Small intestine (tissue), 7 donors: ENCODE measurements around the gene ALDH18A1. TPM values are rescaled to one million over a fixed set of nuclear protein-coding genes. Genes with fewer than 3 reads are reported as not detected.

ENCODE experiments used
- DNase-seq, 2 donors: peaks; one replicate each; pipeline versions ENCODE4 v3.0.0 to v3.0.0-alpha.2; 2013
- FAIRE-seq: peaks from 2 replicates; lab custom pipeline; 2012; peaks lifted over from hg19 to GRCh38; lab: Jason Lieb, UNC
- H3K27ac ChIP-seq, 3 donors: one replicate each; pipeline ENCODE4 v1.5.1; 2013; ENCODE audit warnings: low read length in 2 of 3, mild to moderate bottlenecking in 2 of 3, control low read depth in 1 of 3, inconsistent platforms in 1 of 3, low read depth in 1 of 3, moderate library complexity in 1 of 3
- H3K27me3 ChIP-seq, 3 donors: one replicate each; pipeline ENCODE4 v1.6.1; 2013; ENCODE audit warnings: low read length in 3 of 3, inconsistent platforms in 1 of 3; ENCODE audit not compliant: control insufficient read depth in 3 of 3, insufficient read depth in 3 of 3
- H3K36me3 ChIP-seq, 3 donors: one replicate each; pipeline ENCODE4 v1.6.1; 2013; ENCODE audit warnings: low read length in 3 of 3, inconsistent platforms in 1 of 3, low read depth in 1 of 3, mild to moderate bottlenecking in 1 of 3, moderate library complexity in 1 of 3; ENCODE audit not compliant: control insufficient read depth in 3 of 3, insufficient read depth in 2 of 3
- H3K4me1 ChIP-seq, 3 donors: one replicate each; pipeline ENCODE4 v1.6.1; 2013; ENCODE audit warnings: low read length in 2 of 3, inconsistent platforms in 1 of 3, low read depth in 1 of 3, mild to moderate bottlenecking in 1 of 3, moderate library complexity in 1 of 3; ENCODE audit not compliant: control insufficient read depth in 3 of 3, insufficient read depth in 2 of 3
- H3K4me3 ChIP-seq, 3 donors: one replicate each; pipeline ENCODE4 v1.5.1; 2013; ENCODE audit warnings: low read length in 3 of 3, control low read depth in 1 of 3, inconsistent platforms in 1 of 3, low read depth in 1 of 3, mild to moderate bottlenecking in 1 of 3, moderate library complexity in 1 of 3
- H3K9me3 ChIP-seq, 2 donors: one replicate each; pipeline ENCODE4 v1.6.1; 2013; ENCODE audit warnings: low read depth in 1 of 2, low read length in 1 of 2; ENCODE audit not compliant: control insufficient read depth in 2 of 2, insufficient read depth in 1 of 2
- WGBS, 3 donors: extraction: QIAGEN DNeasy Blood & Tissue Kit; methylation state at CpG; one replicate each; pipeline ENCODE4 v1.1.7; 2013; 5-methylcytosine and 5-hydroxymethylcytosine counted together
- polyA plus RNA-seq, 4 donors: library from polyadenylated mRNA; stranded (reverse) in 3 of 4; unstranded in 1 of 4; fragments of 200-250 nt in 3 of 4; fragments of 120-200 nt in 1 of 4; gene quantifications; one replicate each; pipeline versions ENCODE4 v1.2.1 to v1.2.3, GENCODE V29; 2013
- donor health status: healthy with polysubstance abuse.
- donor health status: control.
- donor health status: control.
- donor health status: Bipolar disorder and iron deficiency.
- donor health status: healthy.

The ALDH18A1 gene
- polyA plus RNA-seq, 4 donors = 46.5 to 230 (median 70.6) TPM

GRCh38 chr10:95573964-95574604 lies 82.4 kb downstream of the ALDH18A1 start:
- WGBS, 3 donors = 79 to 89% (median 84%) methylated on average over 6 of the region's 6 CpGs
- no peak for FAIRE-seq
- DNase-seq = no peak

GRCh38 chr10:95573527-95573926 lies 83.0 kb downstream of the ALDH18A1 start:
- H3K27me3 ChIP-seq = no peaks in the 10 kb centered on the region
- H3K27ac ChIP-seq = no peak overlapping the region
- no peaks in the 10 kb centered on the region for H3K4me1 ChIP-seq
- H3K9me3 ChIP-seq = no peaks in the 10 kb centered on the region
- 79 to 89% (median 84%) methylated on average over 3 of the region's 3 CpGs for WGBS, 3 donors
- DNase-seq (no peak), FAIRE-seq (no peak)
- H3K36me3 ChIP-seq = no peaks in the 10 kb centered on the region
- no peak overlapping the region for H3K4me3 ChIP-seq

More at GRCh38 chr10:95573964-95574604, 82.4 kb downstream of the ALDH18A1 start:
- Histone ChIP-seq H3K27ac (no peak overlapping the region), H3K36me3 (no peaks in the 10 kb centered on the region), H3K4me3 (no peak overlapping the region), H3K27me3 (no peaks in the 10 kb centered on the region), H3K9me3 (no peaks in the 10 kb centered on the region), H3K4me1 (no peaks in the 10 kb centered on the region)

DNA sequence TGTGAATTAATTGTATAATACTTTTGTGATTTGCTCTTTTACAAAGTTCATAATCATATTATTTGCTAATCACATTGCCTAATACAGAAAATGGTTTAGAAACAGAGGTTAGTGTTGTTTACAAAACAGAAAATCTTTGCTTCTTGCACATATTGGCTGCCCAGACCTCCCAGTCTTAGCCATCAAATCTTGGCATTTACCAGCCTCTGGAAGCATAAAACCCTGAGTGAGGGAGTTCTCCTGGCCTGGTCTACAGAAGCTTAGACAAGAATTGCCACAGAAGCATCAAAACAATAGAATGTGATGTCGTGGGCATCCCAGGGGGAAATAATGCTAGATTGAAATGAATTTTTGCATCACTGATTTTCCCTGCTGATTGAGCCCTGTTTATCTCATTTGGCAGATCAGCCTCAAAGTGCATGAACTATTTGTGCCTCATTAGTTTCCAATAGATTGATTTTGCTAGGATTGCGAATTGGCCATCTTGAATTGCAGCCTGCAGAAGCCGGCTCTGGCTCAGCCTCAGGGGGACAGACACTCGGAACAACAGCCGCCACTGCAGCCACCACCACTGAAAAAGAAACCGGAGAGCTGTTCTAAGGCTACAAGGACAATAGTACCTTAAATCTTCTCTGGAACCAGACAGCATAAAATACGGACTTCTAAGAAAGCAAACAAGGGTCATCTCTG lies 84.2 kb downstream of the ALDH18A1 start:
- no peaks in the 10 kb centered on the region for H3K9me3 ChIP-seq
- FAIRE-seq (no peak), DNase-seq (no peak)
- no peak overlapping the region for H3K27ac ChIP-seq
- no peaks in the 10 kb centered on the region for H3K36me3 ChIP-seq
- 59 to 90% (median 84%) methylated on average over 7 of the region's 7 CpGs for WGBS, 3 donors
- no peaks in the 10 kb centered on the region for H3K27me3 ChIP-seq
- no peak overlapping the region for H3K4me3 ChIP-seq
- no peaks in the 10 kb centered on the region for H3K4me1 ChIP-seq

GRCh38 chr10:95571390-95571789 lies 85.1 kb downstream of the ALDH18A1 start:
- Histone ChIP-seq H3K4me3 (no peak overlapping the region), H3K27ac (no peak overlapping the region), H3K36me3 (no peaks in the 10 kb centered on the region), H3K4me1 (no peaks in the 10 kb centered on the region), H3K27me3 (no peaks in the 10 kb centered on the region), H3K9me3 (no peaks in the 10 kb centered on the region)
- DNase-seq (no peak), FAIRE-seq (no peak)
- WGBS, 3 donors = 89 to 96% (median 93%) methylated on average over 4 of the region's 4 CpGs

- Histone ChIP-seq H3K4me3 (no peak overlapping the region), H3K36me3 (no peaks in the 10 kb centered on the region), H3K27me3 (no peaks in the 10 kb centered on the region), H3K9me3 (no peaks in the 10 kb centered on the region), H3K4me1 (no peaks in the 10 kb centered on the region), H3K27ac (no peak overlapping the region)
- DNase-seq (no peak), FAIRE-seq (no peak)
These were observed 87.1 kb downstream of the ALDH18A1 start for GRCh38 chr10:95569368-95569767.

GRCh38 chr10:95567903-95568630 lies 88.4 kb downstream of the ALDH18A1 start:
- no peak overlapping the region for H3K27ac ChIP-seq
- H3K4me1 ChIP-seq = peaks cover 0 to under 1% (median 0%) of the 10 kb centered on the region in 3 donors
- DNase-seq (peak in 1 of 2 donors; percentile 24), FAIRE-seq (no peak)
- no peaks in the 10 kb centered on the region for H3K36me3 ChIP-seq
- no peak overlapping the region for H3K4me3 ChIP-seq
- 65 to 69% (median 68%) methylated on average over 5 of the region's 5 CpGs for WGBS, 3 donors
- H3K9me3 ChIP-seq = no peaks in the 10 kb centered on the region
- no peaks in the 10 kb centered on the region for H3K27me3 ChIP-seq

DNA sequence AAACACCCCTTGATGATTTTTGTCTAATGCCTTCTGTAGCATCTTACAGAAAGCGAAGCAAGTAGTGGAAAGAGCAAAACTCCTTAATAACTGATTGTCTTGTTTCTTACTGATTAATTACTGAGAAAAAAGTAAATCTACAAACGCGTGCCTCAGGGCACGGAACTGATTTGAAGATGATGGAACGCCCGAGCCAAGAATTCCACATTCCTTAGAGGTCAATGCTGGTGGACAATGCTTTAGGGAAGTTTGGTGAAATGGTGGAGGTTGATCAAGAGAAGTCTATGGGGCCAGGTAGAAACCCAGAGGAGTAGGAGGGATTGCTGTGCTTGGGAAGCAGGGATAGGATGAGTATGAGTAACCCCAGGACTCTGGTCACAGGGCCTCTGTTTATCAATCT lies 90.4 kb downstream of the ALDH18A1 start:
- Histone ChIP-seq H3K4me3 (no peak overlapping the region), H3K27ac (no peak overlapping the region), H3K9me3 (no peaks in the 10 kb centered on the region), H3K4me1 (peaks cover 0 to 14% (median 2%) of the 10 kb centered on the region in 3 donors), H3K27me3 (no peaks in the 10 kb centered on the region), H3K36me3 (no peaks in the 10 kb centered on the region)
- DNase-seq (no peak), FAIRE-seq (no peak)
- 89 to 95% (median 92%) methylated on average over 6 of the region's 6 CpGs for WGBS, 3 donors

DNA sequence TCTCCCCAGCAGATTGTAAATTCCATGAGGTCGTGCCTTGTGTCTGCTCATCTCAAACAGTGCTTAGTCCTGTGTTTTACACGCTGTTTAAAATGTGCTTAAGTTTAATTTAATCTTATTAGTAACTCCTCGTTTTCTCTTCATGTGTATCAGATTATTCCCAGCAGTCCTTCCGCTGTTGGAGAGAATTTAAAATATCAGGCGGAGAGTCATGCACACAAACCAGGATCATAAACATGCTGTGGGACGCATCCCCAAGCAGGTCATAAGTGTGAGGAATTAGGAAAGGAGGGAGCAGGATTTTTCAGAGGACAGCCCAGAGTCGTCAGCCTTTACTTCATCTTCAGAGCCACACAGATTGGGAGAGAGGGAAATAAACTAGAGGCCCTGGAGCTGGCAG lies 91.2 kb downstream of the ALDH18A1 start:
- WGBS, 3 donors = 66 to 85% (median 83%) methylated on average over 7 of the region's 7 CpGs
- H3K4me3 ChIP-seq = no peak overlapping the region
- no peaks in the 10 kb centered on the region for H3K36me3 ChIP-seq
- peaks cover 0 to 14% (median 2%) of the 10 kb centered on the region in 3 donors for H3K4me1 ChIP-seq
- no peaks in the 10 kb centered on the region for H3K27me3 ChIP-seq
- H3K27ac ChIP-seq = no peak overlapping the region
- no peaks in the 10 kb centered on the region for H3K9me3 ChIP-seq
- FAIRE-seq = no peak
- DNase-seq = no peak
